GM12878 (cell line): ENCODE results near the gene CACNG1. TPM values are rescaled to one million over a fixed set of nuclear protein-coding genes. Genes with fewer than 3 reads are reported as not detected.

Source experiments
- GATAD2B ChIP-seq: fragments of 450-650 bp; conservative IDR thresholded peaks from 2 replicates; pipeline ENCODE4 v1.6.1; 2017; ENCODE audit warnings: low read depth, mild to moderate bottlenecking, moderate library complexity
- NKRF ChIP-seq: fragments of 450-650 bp; conservative IDR thresholded peaks from 2 replicates; pipeline ENCODE4 v1.6.1; 2017; ENCODE audit warnings: mild to moderate bottlenecking, moderate library complexity
- RELA ChIP-seq: fragments of 450-650 bp; IDR thresholded peaks from 2 replicates; pipeline ENCODE4 v1.8.0; 2014; ENCODE audit warnings: borderline replicate concordance; ENCODE audit not compliant: partially characterized antibody
- SKIL ChIP-seq: fragments of 450-650 bp; IDR thresholded peaks from 2 replicates; pipeline ENCODE4 v1.6.1; 2017; ENCODE audit warnings: mild to moderate bottlenecking, low read depth, inconsistent platforms; ENCODE audit not compliant: poor library complexity, severe bottlenecking
- STAT3 ChIP-seq: IDR thresholded peaks from 2 replicates; pipeline ENCODE4 v1.6.1; 2011; ENCODE audit warnings: low read depth, low read length, improper control_type of control experiment
- ZBTB33 ChIP-seq: fragments of 450-650 bp; IDR thresholded peaks from 2 replicates; pipeline ENCODE4 v1.6.1; 2017; ENCODE audit warnings: mild to moderate bottlenecking
- ZNF24 ChIP-seq: fragments of 450-650 bp; IDR thresholded peaks from 2 replicates; pipeline ENCODE4 v1.6.1; 2017; ENCODE audit warnings: antibody characterized with exemption, mild to moderate bottlenecking
- polyA plus RNA-seq, 11 experiments: library from polyadenylated mRNA; depleted of rRNA in 4 of 11; unstranded in 6 of 11; stranded (reverse) in 5 of 11; fragments of >200 nt; fragmentation: Nextera tagmentation in 4 of 11; fragmentation: Illumina TruSeq in 1 of 11; extraction: Ambion mirVana in 4 of 11; extraction: Trizol in 1 of 11; gene quantifications; 1 replicate in 1 of 11; 2 replicates in 10 of 11; pipeline versions ENCODE4 v1.2.1 to v1.2.3, GENCODE V29; 2011 to 2016; ENCODE audit warnings: inconsistent platforms in 2 of 11, missing spikeins in 2 of 11, low read depth in 1 of 11
- total RNA-seq, 4 experiments: library from RNA; depleted of rRNA in 3 of 4; stranded (reverse); fragments of >200 nt in 3 of 4; fragmentation: Illumina TruSeq in 1 of 4; extraction: Trizol in 1 of 4; gene quantifications; 2 replicates each; pipeline versions ENCODE4 v1.2.1 to v1.2.3, GENCODE V29; 2013 to 2021

CACNG1 gene
- total and polyA plus RNA-seq, 10 of the 15 experiments (the other 5 are each of a cell fraction or from before 2014, with no cell fraction given) = not detected

- TF ChIP-seq NKRF (no peak), GATAD2B (no peak), ZNF24 (no peak), RELA (no peak), SKIL (no peak), STAT3 (no peak), ZBTB33 (no peak)
These were observed 49.3 kb upstream of the CACNG1 start (continued) for GRCh38 chr17:66994930-66995535.
